Stimulated activated memory B cell treated with anti-CD40 and anti-IgM and Interleukin-4, amounts not matched to agents 10 μg/mL and 1 μg/mL and 100 μg/mL, for 72 hours (primary cell): ENCODE data around the gene HS1BP3.

Source experiments
- ATAC-seq: fragments of 150-1000 bp; cut with Tn5 transposase; 2 replicates; pipeline ENCODE4 v1.10.0; 2021
- H3K27ac Mint-ChIP-seq: one replicate; pipeline ENCODE4 v1.8.0; 2022; ENCODE audit warnings: mild to moderate bottlenecking, mixed read lengths
- H3K27me3 Mint-ChIP-seq: one replicate; pipeline ENCODE4 v1.8.0; 2022; ENCODE audit warnings: mixed read lengths
- H3K36me3 Mint-ChIP-seq: one replicate; pipeline ENCODE4 v1.8.0; 2022; ENCODE audit warnings: mixed read lengths
- H3K4me1 Mint-ChIP-seq: one replicate; pipeline ENCODE4 v1.8.0; 2022; ENCODE audit warnings: mixed read lengths
- H3K4me3 Mint-ChIP-seq: one replicate; pipeline ENCODE4 v1.8.0; 2022; ENCODE audit warnings: mild to moderate bottlenecking, moderate library complexity, mixed read lengths
- H3K9me3 Mint-ChIP-seq: one replicate; pipeline ENCODE4 v1.8.0; 2022; ENCODE audit warnings: mixed read lengths

The HS1BP3 gene

DNA sequence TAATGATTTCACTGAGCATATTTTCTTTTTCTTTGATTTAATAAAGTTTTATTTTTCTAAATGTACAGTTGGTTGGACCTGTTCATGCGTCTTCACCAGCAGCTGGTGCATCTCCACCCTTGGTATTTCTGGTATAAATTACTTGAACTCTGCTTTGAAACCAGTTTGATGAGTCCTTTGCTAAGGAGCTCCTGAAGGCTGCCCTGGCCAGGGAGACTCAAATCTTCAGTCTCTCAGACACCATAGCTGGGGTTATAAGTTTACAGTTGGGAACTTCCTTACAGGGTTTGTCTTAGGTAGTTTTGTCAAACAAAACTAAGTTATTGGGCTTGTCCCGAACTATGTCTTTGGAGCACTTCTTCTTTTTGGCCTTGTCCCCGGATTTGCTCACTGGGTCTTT lies 44.7 kb downstream of the HS1BP3 start:
- no peak for ATAC-seq
- Mint-ChIP-seq H3K36me3 (peaks cover 18% of the 10 kb centered on the region), H3K4me3 (no peak overlapping the region), H3K9me3 (peaks cover 8% of the 10 kb centered on the region), H3K27me3 (no peaks in the 10 kb centered on the region), H3K27ac (no peak overlapping the region), H3K4me1 (no peaks in the 10 kb centered on the region)

DNA sequence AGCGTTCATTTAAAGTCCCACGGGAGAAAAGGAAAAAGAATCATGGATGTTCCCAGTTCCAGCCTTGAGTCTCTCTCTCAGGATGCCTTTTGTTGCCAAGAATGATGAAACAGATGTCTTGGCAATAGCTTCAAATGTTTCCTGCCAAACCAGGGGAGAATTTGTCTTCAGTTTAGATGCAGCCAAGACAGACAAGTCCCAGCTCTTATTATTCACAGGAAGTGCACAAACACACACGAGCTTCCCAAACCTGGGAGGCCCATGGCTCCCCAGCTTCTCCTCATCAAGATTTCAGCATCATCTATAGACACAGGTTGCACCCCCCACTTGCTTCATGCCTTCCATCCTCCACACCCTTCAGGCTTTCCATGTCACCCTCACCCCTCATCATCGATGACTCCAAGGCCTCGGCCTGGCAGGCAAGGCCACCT lies 45.9 kb downstream of the HS1BP3 start:
- Mint-ChIP-seq H3K4me1 (no peaks in the 10 kb centered on the region), H3K27me3 (no peaks in the 10 kb centered on the region), H3K36me3 (peaks cover 18% of the 10 kb centered on the region), H3K27ac (no peak overlapping the region), H3K4me3 (no peak overlapping the region), H3K9me3 (peaks cover 8% of the 10 kb centered on the region)
- no peak for ATAC-seq

DNA sequence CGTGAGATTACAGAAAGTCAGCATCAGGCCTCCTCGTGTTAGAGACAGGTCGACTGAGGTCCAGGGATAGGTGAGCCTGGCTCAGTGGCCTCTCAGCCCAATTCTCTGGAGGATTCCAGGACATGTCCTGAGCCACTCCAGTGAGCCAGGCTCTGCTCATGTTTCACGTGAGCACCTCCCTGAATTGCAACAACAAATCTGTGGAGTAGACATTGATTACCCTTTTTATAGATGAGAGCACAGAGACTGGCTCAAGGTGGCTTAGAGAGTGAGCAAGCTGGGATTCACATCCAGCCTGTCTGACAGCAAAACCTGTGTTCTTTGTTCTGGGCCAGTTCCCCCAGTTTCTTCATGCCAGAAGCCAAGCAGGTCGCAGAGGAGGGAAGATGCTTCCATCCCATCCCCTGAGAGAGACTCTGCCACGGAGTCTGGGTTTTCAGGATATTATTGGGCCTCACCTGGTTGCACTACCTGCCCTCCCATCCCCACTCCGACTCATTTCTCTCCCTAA lies 46.4 kb downstream of the HS1BP3 start:
- no peak for ATAC-seq
- H3K4me1 Mint-ChIP-seq, result no peaks in the 10 kb centered on the region
- H3K4me3 Mint-ChIP-seq, result no peak overlapping the region
- peaks cover 18% of the 10 kb centered on the region for H3K36me3 Mint-ChIP-seq
- H3K9me3 Mint-ChIP-seq, result peaks cover 8% of the 10 kb centered on the region
- no peaks in the 10 kb centered on the region for H3K27me3 Mint-ChIP-seq
- H3K27ac Mint-ChIP-seq, result no peak overlapping the region

DNA sequence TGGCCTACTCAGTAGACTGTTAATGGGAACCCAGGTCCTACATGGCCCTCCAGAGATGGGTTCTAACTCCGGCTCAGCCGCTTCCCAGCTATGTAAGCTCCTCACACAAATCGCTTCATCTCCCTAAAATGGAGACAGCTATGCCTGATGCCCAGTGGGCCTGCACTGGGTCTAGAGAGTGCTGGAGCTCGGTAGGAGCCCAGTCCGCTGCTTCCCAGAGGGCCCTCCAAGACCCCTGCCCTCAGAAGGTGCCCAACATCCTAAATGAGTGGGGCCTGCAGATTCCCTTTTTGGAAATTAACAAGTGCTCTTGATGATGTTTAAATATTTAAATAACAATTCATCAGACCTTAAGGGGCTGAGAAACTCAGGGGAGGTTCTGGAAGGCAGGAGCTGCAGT lies 47.1 kb downstream of the HS1BP3 start:
- no peaks in the 10 kb centered on the region for H3K27me3 Mint-ChIP-seq
- no peak overlapping the region for H3K4me3 Mint-ChIP-seq
- ATAC-seq, result no peak
- peaks cover 11% of the 10 kb centered on the region for H3K36me3 Mint-ChIP-seq
- no peaks in the 10 kb centered on the region for H3K4me1 Mint-ChIP-seq
- H3K27ac Mint-ChIP-seq, result no peak overlapping the region
- H3K9me3 Mint-ChIP-seq, result peaks cover 8% of the 10 kb centered on the region

DNA sequence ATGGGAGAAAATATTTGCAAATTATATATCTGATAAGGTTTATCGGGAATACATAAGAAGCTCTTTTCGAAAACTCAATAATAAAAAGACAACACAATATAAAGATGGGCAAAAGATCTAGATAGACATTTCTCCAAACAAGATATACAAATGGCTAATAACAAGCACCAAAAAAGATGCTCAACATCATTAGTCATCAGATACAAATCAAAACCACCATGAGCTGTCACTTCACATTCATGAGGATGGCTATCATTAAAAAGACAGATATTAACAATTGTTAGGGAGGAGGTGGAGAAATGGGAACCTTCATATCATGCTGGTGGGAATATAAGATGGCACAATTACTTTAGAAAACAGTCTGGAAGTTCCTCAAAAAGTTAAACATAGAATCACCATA lies 48.1 kb downstream of the HS1BP3 start:
- no peak for ATAC-seq
- H3K4me1 Mint-ChIP-seq, result peaks cover 2% of the 10 kb centered on the region
- no peak overlapping the region for H3K27ac Mint-ChIP-seq

DNA sequence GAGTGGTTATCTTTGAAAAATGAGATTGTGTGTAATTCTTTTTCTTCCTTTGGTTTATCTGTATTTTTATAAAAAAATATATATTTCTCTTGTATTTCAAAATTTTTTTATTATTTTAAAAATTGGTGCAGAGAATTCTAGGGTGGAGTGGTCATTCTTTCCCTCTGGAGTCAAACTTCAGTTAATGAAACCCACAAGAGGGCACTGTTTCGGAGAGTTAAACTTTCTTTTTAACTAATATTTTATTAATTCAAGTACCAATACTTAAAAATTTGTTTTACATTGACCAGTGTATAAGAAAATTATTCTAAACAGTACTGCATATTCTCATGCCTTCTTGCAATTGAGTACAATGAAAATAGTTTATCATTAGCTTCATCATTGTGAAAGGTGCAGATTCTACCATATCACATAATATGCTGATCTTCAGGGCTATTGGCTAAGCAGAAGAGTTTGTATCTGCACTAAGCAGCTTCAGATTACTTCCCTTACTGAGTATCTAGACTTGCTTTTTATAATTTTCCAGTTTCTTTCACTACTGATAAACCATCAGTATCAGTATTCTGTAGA lies 50.1 kb downstream of the HS1BP3 start:
- ATAC-seq, result no peak
- H3K4me1 Mint-ChIP-seq, result peaks cover 21% of the 10 kb centered on the region
- H3K27ac Mint-ChIP-seq, result no peak overlapping the region
- no peak overlapping the region for H3K4me3 Mint-ChIP-seq
- H3K27me3 Mint-ChIP-seq, result no peaks in the 10 kb centered on the region
- no peaks in the 10 kb centered on the region for H3K36me3 Mint-ChIP-seq
- peaks cover 3% of the 10 kb centered on the region for H3K9me3 Mint-ChIP-seq

More for the DNA sequence above, 48.1 kb downstream of the HS1BP3 start:
- Mint-ChIP-seq H3K9me3 (peaks cover 3% of the 10 kb centered on the region), H3K27me3 (no peaks in the 10 kb centered on the region), H3K4me3 (no peak overlapping the region), H3K36me3 (peaks cover 4% of the 10 kb centered on the region)

DNA sequence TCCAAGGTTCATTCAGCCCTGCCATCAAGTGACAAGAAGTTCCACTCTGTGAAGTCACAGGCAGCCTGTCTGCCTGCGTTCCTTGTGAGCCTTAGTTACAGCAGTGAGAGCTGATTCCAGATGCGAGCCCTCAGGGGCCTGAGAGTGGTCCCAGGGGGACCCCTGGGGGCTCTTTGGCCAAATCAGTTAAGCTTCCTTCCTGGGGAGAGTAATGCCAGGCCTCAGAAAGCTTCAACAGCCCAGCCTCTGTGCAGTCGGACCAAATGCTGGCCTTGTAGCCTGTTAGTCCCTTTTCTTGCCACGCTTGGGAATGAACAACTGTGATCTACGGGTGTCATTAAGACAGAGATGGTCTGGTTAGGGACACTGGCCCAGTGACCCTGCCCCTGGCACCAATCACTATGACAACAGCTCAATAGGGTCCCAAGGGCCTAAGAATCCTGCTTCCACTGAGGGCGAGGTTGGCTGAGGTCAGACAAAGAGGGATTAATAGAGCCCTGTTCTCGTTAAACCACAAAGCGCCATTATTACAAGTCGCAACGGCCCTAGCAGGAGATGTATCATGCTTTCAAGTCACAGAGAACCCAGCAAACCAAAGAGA lies 50.9 kb downstream of the HS1BP3 start:
- Mint-ChIP-seq H3K27ac (no peak overlapping the region), H3K4me1 (peaks cover 30% of the 10 kb centered on the region), H3K4me3 (no peak overlapping the region), H3K36me3 (no peaks in the 10 kb centered on the region), H3K27me3 (no peaks in the 10 kb centered on the region), H3K9me3 (peaks cover 3% of the 10 kb centered on the region)
- no peak for ATAC-seq

DNA sequence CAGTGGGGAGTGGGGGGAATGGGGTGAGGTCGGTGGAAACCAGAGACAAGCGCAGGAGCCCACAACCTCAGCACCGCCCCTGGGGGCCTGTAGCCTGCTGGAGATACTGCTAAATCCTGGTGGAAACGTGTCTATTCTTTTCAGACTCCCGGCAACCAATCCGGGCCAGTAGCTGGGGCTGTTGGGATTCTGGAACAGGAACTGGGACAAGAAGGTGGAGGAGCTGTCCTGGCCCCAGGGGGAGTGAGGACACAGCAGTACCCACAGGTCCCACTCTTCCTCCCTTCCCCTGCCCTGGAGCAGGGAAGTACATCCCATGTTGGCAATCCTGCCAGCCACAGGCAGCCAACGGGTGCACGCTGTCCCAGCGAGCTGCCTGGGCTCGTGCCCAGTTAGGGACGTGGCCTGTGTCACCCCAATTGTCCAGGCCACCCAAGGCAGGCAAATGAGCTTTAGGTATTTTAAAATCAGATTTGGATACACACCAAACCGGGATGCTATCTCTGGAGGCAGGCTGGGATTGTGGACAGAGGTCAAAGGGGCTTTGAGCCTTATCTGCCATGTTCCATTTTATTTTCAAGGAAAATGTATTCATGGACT lies 51.8 kb downstream of the HS1BP3 start:
- no peak for ATAC-seq
- no peak overlapping the region for H3K4me3 Mint-ChIP-seq
- peaks cover 3% of the 10 kb centered on the region for H3K27me3 Mint-ChIP-seq
- H3K9me3 Mint-ChIP-seq, result peaks cover 3% of the 10 kb centered on the region
- H3K4me1 Mint-ChIP-seq, result peaks cover 39% of the 10 kb centered on the region
- no peaks in the 10 kb centered on the region for H3K36me3 Mint-ChIP-seq
- H3K27ac Mint-ChIP-seq, result no peak overlapping the region

DNA sequence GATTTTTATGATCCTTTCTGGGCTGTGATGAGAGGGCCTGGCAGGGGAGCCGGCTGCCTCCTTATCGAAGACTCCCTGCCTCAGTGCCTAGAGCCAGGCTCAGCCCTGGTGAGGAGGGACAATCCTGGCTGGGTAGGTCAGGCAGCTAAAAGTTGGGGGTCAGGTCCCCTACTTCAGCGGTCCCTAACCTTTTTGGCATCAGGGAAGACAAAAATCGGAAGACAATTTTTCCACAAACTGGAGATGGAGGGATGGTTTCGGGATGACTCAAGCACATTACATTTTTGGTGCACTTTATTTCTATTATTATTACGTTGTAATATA lies 53.1 kb downstream of the HS1BP3 start:
- Mint-ChIP-seq H3K36me3 (peaks cover 6% of the 10 kb centered on the region), H3K4me1 (peaks cover 52% of the 10 kb centered on the region), H3K27ac (no peak overlapping the region), H3K9me3 (peaks cover 3% of the 10 kb centered on the region), H3K27me3 (peaks cover 15% of the 10 kb centered on the region), H3K4me3 (no peak overlapping the region)
- ATAC-seq, result no peak

DNA sequence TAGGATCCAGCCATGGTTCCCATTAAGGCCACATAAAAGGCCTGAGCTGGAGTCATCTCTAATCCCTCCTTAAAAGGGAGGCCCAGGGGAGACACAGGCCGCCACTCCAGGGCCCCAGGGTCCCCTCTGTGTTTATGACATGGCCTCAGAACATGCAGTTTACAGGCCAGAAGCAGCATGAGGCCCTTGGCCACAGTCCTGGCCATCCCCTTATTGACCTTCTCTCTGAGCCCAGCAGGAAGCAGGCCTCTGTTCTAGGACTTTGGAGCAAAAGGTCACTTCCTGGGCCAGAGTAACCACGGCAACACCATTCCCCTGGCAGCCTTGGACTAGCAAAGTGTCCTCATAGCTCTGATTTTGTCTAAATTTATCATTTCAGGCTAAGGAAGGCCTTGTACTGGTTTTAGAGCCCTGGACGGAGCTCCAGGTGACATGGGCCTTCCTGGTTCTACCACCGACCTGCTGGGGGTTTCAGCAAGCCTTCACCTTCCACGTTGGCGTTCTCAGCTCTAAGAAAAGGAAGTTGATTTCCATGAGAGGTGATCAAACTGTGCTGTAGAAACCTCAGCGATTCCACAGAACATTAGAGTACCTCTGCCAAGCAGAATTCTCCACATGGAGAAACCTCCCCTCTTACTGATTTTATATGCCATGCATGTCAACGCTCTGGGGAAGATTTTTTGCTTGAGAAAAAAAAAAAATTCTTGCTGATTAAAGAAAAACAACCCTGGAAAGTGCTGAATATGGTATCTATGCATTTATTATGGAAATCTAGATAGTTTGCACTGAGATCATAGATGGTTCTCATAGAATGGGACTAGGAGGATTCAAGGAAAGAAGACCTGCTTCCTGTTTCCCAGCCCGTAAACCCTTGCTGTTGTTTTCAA lies 53.7 kb downstream of the HS1BP3 start:
- Mint-ChIP-seq H3K36me3 (peaks cover 10% of the 10 kb centered on the region), H3K4me1 (peaks cover 58% of the 10 kb centered on the region), H3K9me3 (peaks cover 3% of the 10 kb centered on the region), H3K27ac (peak overlapping the region; percentile 88), H3K27me3 (peaks cover 21% of the 10 kb centered on the region), H3K4me3 (no peak overlapping the region)
- no peak for ATAC-seq

DNA sequence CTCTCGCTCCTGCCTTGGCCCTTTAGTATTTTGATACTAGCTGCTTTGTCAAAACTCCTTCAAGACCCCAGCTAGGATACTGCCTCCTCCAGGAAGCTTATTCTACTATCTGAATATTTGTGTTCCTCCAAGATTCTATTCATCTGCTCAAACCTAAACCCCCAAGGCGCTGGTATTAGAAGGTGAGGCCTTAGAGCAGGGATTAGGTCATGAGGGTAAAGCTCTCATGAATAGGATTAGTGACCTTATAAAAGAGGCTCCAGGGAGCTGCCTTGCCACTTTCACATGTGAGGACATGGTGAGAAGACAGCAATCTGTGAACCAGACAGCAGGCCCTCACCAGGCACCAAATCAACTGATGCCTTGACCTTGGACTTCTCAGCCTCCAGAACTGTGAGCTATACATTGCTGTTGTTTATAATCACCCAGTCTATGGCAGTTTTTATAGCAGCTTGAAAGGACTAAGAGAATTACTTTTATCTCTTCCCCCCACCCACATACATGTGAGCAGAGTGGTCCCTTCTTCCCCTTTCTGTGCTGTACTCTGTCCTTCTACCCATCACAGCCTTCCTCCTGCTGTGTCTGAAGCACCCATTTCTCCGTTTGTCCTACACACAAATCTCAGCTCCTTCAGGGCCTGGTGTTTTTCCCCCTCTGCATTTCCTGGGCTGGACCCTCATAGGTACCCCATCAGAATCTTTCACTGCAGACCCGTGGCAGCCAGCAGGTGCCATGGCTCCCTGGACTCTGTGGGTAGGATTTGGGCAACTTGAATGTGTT lies 54.5 kb downstream of the HS1BP3 start:
- Mint-ChIP-seq H3K36me3 (peaks cover 11% of the 10 kb centered on the region), H3K9me3 (no peaks in the 10 kb centered on the region), H3K4me1 (peaks cover 61% of the 10 kb centered on the region), H3K27me3 (peaks cover 26% of the 10 kb centered on the region), H3K27ac (peak overlapping the region; percentile 88), H3K4me3 (peak overlapping the region; percentile 69)
- ATAC-seq, result peak; percentile 58

DNA sequence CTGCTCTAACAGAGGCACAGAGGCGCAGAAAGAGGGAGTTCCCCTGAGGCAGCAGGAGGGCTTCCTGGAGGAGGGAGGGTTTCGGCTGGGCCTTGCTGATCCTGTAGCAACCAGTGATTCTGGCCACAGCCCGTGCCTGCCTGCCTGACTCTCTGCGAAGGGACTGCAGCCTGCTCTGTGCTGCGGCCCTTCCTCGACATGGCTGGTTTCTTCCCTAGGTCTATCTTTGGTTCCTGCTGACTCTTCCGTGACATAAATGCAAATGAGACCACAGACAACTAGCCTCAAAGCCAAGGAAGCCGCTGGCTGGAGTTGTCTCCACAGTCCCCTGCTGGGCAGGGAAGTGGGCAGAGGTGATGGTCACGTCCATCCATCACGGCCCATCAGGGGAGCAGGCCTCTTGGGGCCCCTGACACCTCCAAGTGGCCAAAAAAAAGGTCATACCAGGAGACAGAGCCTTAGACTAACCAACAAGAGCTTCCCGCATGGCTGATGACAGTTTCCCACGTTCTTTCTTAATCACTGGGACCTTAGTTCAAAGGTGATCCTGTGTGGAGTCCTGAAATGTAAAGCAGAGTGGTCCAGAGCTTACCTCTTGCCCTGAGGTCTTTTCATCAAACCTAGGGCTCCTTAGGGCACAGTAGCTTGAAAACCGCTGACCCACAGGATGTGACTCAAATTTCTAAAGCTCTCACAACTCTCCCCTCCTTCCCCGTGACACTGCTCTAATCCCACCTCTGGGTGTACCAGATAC lies 55.3 kb downstream of the HS1BP3 start:
- Mint-ChIP-seq H3K27ac (peak overlapping the region; percentile 88), H3K4me3 (peak overlapping the region; percentile 69), H3K27me3 (peaks cover 26% of the 10 kb centered on the region), H3K9me3 (no peaks in the 10 kb centered on the region), H3K36me3 (peaks cover 11% of the 10 kb centered on the region), H3K4me1 (peaks cover 61% of the 10 kb centered on the region)
- ATAC-seq, result peak; percentile 89

DNA sequence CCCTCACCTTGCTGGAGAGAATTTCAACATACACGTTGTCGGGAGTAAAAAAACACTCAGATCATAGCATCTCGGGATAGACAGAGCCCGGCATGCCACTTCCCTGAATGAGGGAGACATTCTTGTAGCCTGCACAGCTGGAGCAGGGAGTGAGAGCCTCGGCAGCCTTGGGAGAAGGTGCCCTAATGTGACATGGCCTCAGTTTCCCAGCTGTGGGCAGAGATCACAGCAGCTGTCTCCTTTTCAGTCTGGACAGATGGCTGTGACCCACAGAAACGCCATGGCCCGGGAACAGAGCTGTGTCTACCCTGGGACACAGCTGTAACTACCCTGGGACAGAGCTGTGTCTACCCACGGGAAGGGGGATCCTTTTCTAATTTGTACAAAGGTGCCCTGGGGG lies 55.9 kb downstream of the HS1BP3 start:
- H3K36me3 Mint-ChIP-seq, result peaks cover 11% of the 10 kb centered on the region
- H3K4me3 Mint-ChIP-seq, result peak overlapping the region; percentile 69
- peaks cover 61% of the 10 kb centered on the region for H3K4me1 Mint-ChIP-seq
- H3K27me3 Mint-ChIP-seq, result peaks cover 26% of the 10 kb centered on the region
- H3K27ac Mint-ChIP-seq, result peak overlapping the region; percentile 88
- ATAC-seq, result no peak
- no peaks in the 10 kb centered on the region for H3K9me3 Mint-ChIP-seq

DNA sequence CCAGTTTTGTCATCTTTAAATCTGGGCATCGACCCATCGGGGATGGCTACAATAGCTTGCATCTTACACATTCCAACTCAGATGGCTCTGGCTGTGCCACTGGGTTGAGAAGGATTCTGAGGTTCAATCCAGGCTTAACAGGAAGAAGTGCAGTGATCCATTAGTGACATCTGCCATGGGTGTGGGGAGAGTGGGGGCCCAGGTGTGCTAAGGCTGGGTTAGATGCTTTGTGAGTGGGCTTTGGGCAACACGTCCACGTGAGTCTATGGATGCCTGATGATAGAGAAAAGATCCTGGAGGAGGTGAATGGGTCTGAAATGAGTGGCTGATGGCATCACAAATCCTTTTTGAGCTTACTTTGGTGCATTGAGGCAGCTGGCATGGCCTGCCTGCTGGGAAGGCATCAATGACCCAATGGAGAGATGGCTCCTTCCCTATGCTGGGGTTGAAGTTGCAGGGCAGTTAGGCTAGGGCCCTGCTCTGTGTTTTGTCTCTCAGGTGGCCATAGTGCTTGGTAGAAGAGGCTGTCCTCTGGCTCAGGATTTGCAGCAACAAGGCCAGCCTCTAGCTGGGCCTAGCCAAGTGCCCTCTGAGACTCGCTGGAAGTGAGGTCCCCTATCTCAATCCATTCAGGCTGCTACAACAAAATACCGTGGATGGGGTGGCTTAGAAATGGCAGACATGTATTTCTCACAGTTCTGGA lies 56.7 kb downstream of the HS1BP3 start:
- peaks cover 63% of the 10 kb centered on the region for H3K4me1 Mint-ChIP-seq
- ATAC-seq, result no peak
- peaks cover 11% of the 10 kb centered on the region for H3K36me3 Mint-ChIP-seq
- no peaks in the 10 kb centered on the region for H3K9me3 Mint-ChIP-seq
- H3K27me3 Mint-ChIP-seq, result peaks cover 29% of the 10 kb centered on the region
- H3K4me3 Mint-ChIP-seq, result no peak overlapping the region
- H3K27ac Mint-ChIP-seq, result peak overlapping the region; percentile 43
